ENCODE data around the gene PTPRR.

PTPRR gene

GRCh38 chr12:70788774-70789173 lies 131.8 kb downstream of the PTPRR start:
- no peak for DNase-seq

GRCh38 chr12:70787612-70788011 lies 132.9 kb downstream of the PTPRR start:
- DNase-seq, result no peak

- DNase-seq, result no peak
These were observed 134.6 kb downstream of the PTPRR start for GRCh38 chr12:70785896-70786295.

DNA sequence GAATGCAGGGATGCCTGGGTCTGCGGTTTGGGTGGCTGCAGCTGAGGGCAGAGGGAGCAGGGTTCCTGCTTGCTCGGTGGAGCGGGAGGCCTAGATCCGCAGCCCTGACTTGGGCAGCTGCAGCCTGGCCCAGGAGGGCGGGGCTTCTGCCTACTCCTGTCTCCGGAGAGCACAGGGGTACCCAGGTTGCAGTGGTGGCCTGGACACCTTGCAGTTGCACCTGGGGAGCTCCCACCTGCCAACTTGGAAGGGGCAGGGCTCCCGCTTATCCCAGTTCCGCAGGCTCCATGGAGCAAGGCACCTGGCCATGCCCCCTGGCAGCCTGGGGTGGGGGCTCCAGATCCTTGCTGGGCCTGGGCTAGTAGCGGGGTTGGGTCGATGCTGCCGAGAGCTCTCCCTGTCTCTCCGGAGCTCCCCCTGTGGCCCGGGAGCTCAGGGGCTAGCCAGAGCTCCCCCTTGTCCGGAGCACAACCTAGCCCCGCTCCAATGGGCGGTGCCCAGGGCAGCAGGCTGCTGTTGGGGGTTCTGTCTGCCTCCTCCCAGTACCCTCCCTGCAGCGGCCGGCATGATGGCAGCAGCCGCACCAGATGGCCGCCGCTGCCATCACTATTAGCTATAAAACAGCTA lies 136.4 kb downstream of the PTPRR start:
- DNase-seq, result no peak

- DNase-seq, result no peak
These were observed 137.1 kb downstream of the PTPRR start for GRCh38 chr12:70783455-70783854.

DNA sequence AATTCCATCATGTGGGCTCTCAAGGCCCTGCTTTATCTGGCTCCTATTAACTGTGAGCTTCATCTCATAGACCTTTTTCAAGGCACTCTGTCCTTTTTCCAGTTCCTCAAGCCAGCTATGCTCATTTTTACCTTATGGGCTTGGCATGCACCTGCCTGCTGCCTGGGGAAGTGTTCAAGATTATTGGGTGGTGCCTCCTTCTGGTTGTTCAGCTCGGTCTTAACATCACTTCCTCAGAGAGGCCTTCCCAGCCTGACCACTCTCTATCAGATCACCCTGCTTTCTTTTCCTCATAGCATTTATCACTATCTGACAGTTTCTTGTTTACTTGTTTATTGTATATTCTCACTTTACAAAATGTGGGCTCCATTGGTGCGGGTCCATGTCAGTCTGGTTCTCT lies 141.3 kb downstream of the PTPRR start:
- DNase-seq, result no peak

DNA sequence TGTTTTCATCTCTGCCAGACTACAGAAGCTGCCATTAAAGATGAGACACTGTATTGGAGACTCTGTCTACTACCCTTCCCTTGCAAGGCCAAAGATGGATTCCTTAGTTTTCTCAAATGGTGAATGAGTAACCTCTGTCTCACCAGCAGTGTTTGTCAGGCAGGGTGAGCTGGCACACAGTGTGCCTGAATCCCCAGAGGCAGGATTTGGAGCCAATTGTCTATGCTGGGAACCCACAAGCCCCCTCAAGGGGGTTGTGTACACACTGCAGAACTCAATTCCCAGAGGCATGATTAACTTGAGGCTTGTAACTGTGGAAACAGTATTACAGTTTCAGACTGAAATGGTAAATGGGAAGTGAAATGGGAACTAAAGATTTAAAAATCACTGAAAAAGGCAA lies 146.5 kb downstream of the PTPRR start:
- DNase-seq, result no peak

GRCh38 chr12:70772836-70773235 lies 147.7 kb downstream of the PTPRR start:
- DNase-seq, result no peak

GRCh38 chr12:70771581-70771980 lies 149.0 kb downstream of the PTPRR start:
- no peak for DNase-seq

GRCh38 chr12:70763666-70764065 lies 156.9 kb downstream of the PTPRR start:
- no peak for DNase-seq

GRCh38 chr12:70762000-70762399 lies 158.5 kb downstream of the PTPRR start:
- DNase-seq, result no peak

- no peak for DNase-seq
These were observed 161.2 kb downstream of the PTPRR start for GRCh38 chr12:70759161-70759918.

DNA sequence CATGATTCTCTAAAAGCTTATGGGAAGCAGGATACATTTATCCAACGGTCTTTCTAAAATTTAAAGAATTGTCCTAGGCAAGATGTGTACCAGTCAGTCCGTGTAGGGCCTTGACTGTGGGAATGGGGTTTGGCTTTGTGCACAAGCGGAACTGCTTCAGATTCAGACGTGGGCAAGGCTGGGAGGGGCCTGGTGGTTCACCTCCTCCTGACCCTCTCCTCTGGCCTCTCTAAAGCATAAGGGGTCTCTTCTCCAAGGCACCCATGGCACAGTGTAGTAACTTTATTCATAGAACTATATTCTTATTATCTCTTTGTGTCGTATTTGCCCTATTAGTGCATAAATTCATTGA lies 162.1 kb downstream of the PTPRR start:
- no peak for DNase-seq

DNA sequence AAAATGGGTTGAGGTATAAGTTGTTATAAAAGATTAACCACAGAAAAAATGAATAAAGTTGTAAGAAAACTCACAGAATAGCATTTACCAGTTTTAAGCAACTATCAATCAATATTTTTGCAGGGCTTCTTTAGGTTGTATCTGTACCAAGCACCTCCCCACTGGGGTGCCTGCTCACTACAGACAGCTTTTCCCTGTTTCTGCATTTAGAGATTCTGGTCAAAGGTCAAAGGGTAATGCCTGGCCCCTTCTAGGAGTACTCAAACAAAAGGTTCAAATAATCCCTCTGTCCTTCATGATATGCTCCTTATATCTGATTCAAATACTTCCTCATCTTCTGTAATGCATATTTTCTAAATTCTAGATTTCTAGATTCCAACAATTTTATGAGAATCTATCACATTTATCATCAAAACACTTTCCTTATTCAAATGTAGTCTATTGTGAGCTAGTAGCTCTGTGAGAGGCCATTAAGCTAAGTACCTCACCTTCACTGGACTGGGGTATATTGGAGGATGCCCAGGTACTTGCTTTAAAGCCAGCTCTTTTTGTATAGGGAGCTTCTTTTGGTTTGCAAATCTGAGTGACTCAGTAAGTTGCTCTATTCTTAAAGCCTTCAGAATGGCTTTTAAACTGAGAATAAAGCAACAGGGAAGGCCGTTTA lies 162.6 kb downstream of the PTPRR start:
- DNase-seq, result no peak

- no peak for DNase-seq
These were observed 163.7 kb downstream of the PTPRR start for GRCh38 chr12:70756791-70757190.

DNA sequence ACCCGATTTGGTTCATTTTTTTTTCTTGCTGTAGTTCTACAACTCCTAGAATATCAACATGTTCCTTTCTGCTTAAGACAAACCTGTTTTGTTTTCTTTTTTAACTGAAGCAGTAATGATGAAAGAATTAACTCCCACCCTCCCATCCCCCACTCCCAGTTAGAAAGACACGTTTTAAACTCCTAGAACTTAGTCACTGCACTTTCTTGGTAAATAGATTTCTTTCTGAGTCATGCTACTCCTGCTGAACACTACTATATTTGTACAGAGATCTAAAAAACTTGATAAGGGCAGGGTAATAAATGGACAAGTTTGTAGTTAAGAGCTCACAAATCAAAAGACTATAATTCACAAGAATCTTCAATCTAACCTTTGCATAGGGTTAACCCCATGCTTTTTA lies 164.4 kb downstream of the PTPRR start:
- no peak for DNase-seq

DNA sequence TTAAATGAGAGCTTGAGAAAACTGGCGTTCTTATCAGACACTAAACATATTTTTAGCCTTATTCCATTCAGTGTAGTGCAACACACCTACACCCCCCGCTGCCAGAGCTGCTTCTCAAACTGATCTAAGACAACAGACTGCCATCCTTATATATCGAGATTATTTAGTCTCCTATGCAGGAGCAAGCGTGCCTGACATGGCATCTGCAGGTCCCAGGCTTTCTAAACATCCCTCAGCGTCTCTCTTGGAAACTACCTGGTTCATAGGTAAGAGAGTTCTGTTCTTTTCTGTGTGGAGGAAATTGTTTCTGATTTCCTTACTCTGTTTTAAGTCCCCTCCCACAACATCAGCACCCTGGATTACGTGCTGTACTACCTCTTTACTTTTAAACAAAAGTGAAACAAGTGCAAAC lies 166.2 kb downstream of the PTPRR start:
- no peak for DNase-seq

GRCh38 chr12:70752327-70752726 lies 168.2 kb downstream of the PTPRR start:
- DNase-seq, result no peak

DNA sequence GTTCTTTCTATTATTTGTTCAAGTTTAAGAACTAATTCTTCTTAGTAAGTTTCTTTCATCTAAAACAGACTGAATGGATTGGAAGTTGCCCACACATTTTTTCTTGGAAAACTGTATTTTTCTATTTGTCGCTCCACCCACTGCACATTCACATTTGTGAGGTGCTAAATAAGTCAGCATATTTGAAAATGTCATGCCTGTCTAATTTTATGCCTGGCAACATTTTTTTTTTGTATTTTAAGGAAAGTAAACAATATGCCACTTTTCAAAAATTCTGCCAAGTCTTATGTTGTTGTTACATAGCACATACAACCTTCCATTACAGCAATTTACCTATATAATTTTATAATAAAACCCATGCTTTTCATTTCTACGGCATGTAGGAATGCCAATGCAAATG lies 170.6 kb downstream of the PTPRR start:
- no peak for DNase-seq

DNA sequence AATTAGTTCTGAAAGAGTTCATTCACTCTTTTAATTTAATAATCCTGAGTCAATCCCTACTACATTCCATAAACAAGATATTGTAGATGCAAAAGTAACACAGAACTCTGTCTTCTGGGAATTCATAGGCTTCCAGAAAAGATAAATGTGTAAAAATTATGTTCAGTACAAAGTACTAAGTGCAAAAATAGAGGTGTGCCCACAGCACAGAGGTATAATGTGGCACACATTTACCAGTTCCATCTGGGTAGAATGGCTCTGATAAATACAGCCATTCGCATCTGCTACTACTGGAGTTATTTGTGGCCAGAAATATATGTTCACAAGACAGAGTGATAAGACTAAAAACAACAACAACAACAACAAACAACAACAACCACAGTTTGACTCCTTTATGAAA lies 171.7 kb downstream of the PTPRR start:
- DNase-seq, result no peak

DNA sequence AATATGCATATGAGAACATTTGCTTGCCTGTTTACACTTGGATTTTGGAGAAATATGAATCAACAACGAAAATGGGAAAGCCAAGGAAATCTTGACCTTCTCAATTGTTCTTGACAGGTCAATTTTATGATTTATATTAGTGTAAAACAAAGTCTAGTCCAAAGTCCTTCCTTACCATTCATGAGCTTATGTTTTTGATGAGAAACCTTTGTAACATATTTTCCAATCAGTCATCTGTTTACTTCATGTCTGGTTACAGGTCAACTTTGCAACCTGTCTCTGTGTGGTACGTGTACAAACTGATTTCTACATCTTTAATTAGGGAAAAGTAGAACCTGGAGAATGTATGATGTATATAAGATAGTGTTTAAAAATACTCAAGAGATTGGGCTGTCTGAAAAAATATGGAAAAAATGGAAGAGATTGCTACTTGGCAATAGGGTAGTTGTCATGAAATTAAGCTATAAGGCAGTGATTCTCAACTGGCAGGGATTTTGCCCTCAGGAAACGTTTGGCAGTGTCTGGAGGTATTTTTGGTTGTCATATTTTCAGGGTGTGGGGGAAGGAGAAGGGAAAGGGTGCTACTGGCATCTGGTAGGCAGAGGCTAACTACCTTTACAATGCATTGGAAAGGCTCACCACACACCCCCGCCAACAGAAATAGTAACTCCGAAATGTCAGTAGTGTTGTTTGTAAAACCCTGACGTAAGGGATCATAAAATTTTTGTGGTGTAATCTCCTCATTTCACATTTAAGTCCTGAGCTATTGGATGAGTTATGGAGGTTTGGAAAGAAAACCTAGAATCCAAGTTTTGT lies 172.9 kb downstream of the PTPRR start:
- no peak for DNase-seq

DNA sequence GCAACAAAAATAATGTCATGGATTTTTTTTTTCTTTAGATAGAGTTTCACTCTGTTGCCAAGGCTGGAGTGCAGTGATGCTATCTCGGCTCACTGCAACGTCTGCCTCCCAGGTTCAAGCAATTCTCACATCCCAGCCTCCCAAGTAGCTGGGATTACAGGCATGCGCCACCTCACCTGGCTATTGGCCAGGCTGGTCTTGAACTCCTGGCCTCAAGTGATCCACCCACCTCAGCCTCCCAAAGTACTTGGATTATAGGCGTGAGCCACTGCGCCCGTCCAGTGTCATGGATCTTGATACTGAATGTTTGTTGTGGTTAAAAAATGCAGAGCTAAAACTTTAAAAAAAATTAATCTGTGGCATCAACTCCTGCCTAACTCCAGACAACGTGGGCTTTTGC lies 175.5 kb downstream of the PTPRR start:
- DNase-seq, result no peak

- no peak for DNase-seq
These were observed 176.4 kb downstream of the PTPRR start for GRCh38 chr12:70744178-70744577.

- DNase-seq, result no peak
These were observed 179.3 kb downstream of the PTPRR start for GRCh38 chr12:70741256-70741655.
